Skeletal muscle tissue (tissue), 4 donors: ENCODE measurements around the gene ATXN1. TPM values are rescaled to one million over a fixed set of nuclear protein-coding genes. Genes with fewer than 3 reads are reported as not detected.

Experiments used
- H3K27ac ChIP-seq: one replicate; pipeline ENCODE4 v1.7.0; 2013; ENCODE audit warnings: mild to moderate bottlenecking, low read depth, low read length, inconsistent platforms
- H3K27me3 ChIP-seq, 3 donors: one replicate each; pipeline ENCODE4 v1.7.0; 2013; ENCODE audit warnings: low read length in 3 of 3; ENCODE audit not compliant: control insufficient read depth in 3 of 3, insufficient read depth in 3 of 3
- H3K36me3 ChIP-seq, 3 donors: one replicate each; pipeline ENCODE4 v1.7.0; 2013; ENCODE audit warnings: low read length in 3 of 3; ENCODE audit not compliant: control insufficient read depth in 3 of 3, insufficient read depth in 3 of 3
- H3K4me1 ChIP-seq, 3 donors: one replicate each; pipeline ENCODE4 v1.7.0; 2013; ENCODE audit warnings: low read length in 3 of 3, mild to moderate bottlenecking in 3 of 3; ENCODE audit not compliant: control insufficient read depth in 3 of 3, insufficient read depth in 3 of 3
- H3K4me3 ChIP-seq, 3 donors: one replicate each; pipeline ENCODE4 v1.7.0; 2013; ENCODE audit warnings: low read length in 3 of 3
- H3K9ac ChIP-seq, 3 donors: one replicate each; pipeline ENCODE4 v1.7.0; 2013; ENCODE audit warnings: low read length in 3 of 3, mild to moderate bottlenecking in 3 of 3, moderate library complexity in 2 of 3, low read depth in 1 of 3
- H3K9me3 ChIP-seq, 3 donors: one replicate each; pipeline ENCODE4 v1.7.0; 2013; ENCODE audit warnings: low read length in 3 of 3; ENCODE audit not compliant: control insufficient read depth in 3 of 3
- total RNA-seq: library from RNA; depleted of rRNA; stranded (reverse); fragments of >200 nt; gene quantifications from one replicate; pipeline ENCODE4 v1.2.3, GENCODE V29; 2014
- donor health status: Osteomylitis.

The ATXN1 gene
- total RNA-seq, 1 donor from 2014 or later = 30.8 TPM

DNA sequence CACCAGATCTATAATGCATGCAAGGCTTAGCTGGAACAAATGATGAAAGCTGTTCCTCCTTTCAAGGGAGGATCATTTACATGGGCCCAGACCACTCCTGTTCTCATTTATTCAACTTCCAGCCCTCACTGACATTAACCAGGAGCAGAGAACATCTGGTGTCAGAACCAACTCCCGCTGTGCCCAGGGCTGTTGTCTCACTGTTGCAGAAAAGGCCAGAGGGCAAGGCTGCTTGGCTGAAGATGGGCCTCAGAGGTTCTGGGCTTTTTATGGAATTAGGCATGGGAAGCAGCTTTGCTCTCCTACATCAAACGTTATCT lies 358.7 kb downstream of the ATXN1 start:
- Histone ChIP-seq H3K9me3 (no peaks in the 10 kb centered on the region), H3K27ac (no peak overlapping the region)

DNA sequence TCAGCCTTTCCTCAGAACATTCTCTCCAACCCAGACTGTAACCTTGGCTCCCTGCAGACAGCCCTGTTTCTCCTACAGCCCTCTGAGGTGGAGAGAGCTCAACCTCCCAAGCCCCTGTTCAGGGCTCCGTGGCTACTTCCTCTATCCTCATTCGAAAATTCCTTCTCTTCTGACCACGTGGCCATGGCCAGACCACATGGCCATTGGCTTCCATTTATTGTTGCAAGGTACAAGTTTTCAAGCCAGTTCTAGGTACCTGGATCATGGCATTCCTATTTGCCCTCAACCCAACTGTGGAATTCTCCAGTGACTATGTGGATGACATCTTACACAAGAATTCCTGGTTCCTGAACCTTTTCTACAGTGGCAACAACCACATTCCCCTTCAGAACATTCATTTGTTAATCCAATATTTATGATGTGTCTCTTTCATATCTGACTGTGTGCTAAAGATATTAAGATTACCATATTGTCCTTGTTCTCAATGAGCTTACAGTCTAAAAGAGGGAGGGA lies 361.0 kb downstream of the ATXN1 start:
- no peak overlapping the region for H3K27ac ChIP-seq

More for the DNA sequence above, 358.7 kb downstream of the ATXN1 start:
- Histone ChIP-seq H3K4me3 (no peak overlapping the region), H3K36me3 (no peaks in the 10 kb centered on the region), H3K4me1 (peaks cover 0 to 3% (median 0%) of the 10 kb centered on the region in 3 donors), H3K27me3 (no peaks in the 10 kb centered on the region), H3K9ac (no peak overlapping the region)

DNA sequence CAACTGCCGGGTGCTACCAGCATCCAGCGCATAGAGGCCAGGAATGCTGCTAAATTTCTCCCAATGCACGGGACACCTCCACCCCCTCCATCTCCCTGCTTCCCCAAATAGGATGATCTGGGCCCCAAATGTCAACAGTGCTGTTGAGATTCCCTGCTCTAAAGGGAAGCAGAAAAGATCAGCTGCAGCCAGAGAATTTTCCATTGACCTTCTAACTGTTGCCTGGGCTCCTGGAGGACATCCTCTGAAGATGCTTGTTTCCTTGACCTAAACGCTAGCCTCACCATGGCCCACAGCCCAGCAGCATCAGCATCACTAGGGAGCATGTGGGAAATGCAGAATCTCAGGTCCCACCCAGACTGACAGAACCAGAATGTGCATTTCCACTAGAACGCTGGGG lies 361.6 kb downstream of the ATXN1 start:
- Histone ChIP-seq H3K36me3 (no peaks in the 10 kb centered on the region), H3K4me1 (peaks cover 0 to 3% (median 0%) of the 10 kb centered on the region in 3 donors), H3K27ac (no peak overlapping the region), H3K27me3 (no peaks in the 10 kb centered on the region), H3K4me3 (no peak overlapping the region), H3K9me3 (no peaks in the 10 kb centered on the region), H3K9ac (no peak overlapping the region)

More for the DNA sequence above, 361.0 kb downstream of the ATXN1 start:
- Histone ChIP-seq H3K9me3 (no peaks in the 10 kb centered on the region), H3K9ac (no peak overlapping the region), H3K27me3 (no peaks in the 10 kb centered on the region), H3K4me3 (no peak overlapping the region), H3K4me1 (peaks cover 0 to 3% (median 0%) of the 10 kb centered on the region in 3 donors), H3K36me3 (no peaks in the 10 kb centered on the region)

DNA sequence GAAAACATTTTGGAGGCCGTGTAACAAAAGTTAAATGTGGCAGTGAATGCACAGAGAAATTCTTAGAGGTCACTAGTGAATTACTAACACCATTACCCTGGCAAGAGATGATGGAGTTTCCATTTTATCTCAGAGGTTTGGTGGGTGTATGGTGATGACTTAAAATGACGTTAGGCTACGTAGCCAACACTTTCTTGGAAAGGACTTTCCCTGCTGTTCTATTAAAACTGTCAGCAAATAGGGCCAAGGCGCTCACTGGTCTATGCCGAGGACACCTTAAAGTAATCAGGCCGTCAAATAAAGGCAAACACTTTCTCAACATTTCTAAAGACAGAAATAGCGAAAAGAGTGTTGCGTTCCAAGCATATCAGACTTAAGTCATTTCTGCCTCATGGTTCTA lies 362.1 kb downstream of the ATXN1 start:
- no peaks in the 10 kb centered on the region for H3K36me3 ChIP-seq
- no peaks in the 10 kb centered on the region for H3K27me3 ChIP-seq
- no peak overlapping the region for H3K4me3 ChIP-seq
- H3K27ac ChIP-seq = no peak overlapping the region
- no peaks in the 10 kb centered on the region for H3K9me3 ChIP-seq
- H3K9ac ChIP-seq = no peak overlapping the region
- H3K4me1 ChIP-seq = peaks cover 0 to 3% (median 0%) of the 10 kb centered on the region in 3 donors

DNA sequence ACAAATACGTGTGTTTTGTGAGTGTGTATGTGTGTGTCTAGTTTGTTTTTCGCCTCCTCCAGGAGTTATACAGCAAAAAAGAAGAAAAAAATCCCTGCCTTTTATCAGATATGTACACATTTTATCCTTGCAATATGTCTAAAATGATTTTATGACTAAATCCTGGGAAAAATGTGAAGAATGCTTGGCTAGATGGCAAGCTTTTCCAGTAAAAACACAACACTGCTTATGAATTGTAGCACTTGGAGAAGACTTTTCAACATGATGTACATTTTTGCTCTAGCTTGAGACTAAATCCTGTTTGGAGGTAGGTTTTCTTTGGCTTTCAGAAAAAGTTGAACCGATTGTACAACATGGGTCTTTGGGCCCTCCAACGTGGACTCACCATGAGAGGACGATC lies 362.7 kb downstream of the ATXN1 start:
- Histone ChIP-seq H3K9ac (no peak overlapping the region), H3K4me1 (peaks cover 0 to 3% (median 0%) of the 10 kb centered on the region in 3 donors), H3K9me3 (no peaks in the 10 kb centered on the region), H3K27me3 (no peaks in the 10 kb centered on the region), H3K27ac (no peak overlapping the region), H3K4me3 (no peak overlapping the region), H3K36me3 (no peaks in the 10 kb centered on the region)

DNA sequence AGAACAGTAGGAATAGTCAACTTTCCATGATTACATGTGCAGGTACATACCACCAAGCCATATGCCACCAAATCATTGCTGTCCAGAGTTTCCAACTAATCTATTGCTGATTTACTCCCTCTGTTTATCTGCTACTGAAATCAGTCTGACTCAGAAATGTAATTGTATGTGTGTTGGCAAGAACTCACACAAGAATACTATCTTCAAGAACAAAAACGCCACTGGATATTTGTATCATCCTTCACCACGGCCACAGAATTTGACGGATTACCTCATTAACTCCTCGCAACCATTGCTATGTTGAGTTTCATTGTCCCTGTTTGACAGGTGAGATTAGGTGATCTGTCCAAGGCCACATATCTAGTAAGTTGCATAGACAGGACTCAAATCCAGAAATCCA lies 363.6 kb downstream of the ATXN1 start:
- Histone ChIP-seq H3K27me3 (no peaks in the 10 kb centered on the region), H3K9me3 (no peaks in the 10 kb centered on the region), H3K4me3 (no peak overlapping the region), H3K36me3 (no peaks in the 10 kb centered on the region), H3K4me1 (peaks cover 0 to 3% (median 0%) of the 10 kb centered on the region in 3 donors), H3K9ac (no peak overlapping the region), H3K27ac (no peak overlapping the region)

DNA sequence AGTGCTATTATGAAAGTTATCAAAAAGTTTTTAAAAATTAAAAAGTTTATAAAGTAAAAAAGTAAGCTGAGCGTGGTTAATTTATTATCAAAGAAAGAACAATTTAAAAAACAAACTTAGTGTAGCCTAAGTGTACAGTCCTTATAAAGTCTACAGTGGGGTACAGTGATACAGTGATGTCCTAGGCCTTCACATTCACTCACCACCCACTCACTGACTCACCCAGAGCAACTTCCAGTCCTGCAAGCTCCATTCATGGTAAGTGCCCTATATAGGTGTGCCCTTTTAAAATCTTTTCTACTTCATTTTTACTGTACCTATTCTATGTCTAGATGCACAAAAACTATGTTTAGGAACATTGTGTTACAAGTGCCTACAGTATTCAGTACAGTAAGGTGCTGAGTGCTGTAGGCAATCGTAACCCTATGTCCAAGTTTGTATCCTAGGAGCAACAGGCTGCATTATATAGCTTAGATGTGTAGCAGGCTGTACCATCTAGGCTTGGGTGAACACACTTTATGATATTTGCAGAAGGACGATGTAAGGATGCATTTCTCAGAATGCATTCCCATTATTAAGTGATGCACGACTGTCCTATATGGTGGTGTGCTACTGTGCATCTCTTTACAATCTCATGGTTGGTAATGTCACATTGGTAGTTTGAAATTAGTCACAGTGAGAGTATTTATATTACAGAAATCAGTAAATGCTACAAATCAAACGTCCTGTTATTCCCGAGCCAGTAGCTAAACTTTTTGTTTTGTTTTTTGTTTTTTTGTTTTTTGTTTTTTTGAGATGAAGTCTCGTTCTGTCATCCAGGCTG lies 364.6 kb downstream of the ATXN1 start:
- Histone ChIP-seq H3K4me1 (peaks cover 6 to 8% (median 6%) of the 10 kb centered on the region in 3 donors), H3K4me3 (no peak overlapping the region), H3K9me3 (no peaks in the 10 kb centered on the region), H3K27me3 (no peaks in the 10 kb centered on the region), H3K27ac (no peak overlapping the region), H3K9ac (no peak overlapping the region), H3K36me3 (no peaks in the 10 kb centered on the region)

DNA sequence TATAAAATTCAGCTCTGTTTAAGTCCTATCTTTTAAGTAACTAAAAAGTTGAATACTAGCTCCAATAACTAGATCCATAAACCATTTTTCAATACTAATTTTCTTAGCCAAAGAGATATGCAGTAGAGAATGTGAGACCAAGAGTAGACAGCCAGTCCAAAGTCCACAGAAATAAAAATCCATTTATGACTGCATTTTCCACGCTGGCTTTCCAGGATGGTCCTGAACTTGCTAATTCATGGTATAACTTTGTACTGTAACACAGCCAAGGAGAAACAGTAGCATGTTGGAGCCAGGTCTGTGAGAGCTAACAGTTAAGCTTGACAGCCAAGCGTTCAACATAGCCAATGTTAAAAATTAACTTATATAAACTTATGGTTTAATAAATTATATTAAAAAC lies 366.6 kb downstream of the ATXN1 start:
- Histone ChIP-seq H3K9me3 (no peaks in the 10 kb centered on the region), H3K4me3 (no peak overlapping the region)

DNA sequence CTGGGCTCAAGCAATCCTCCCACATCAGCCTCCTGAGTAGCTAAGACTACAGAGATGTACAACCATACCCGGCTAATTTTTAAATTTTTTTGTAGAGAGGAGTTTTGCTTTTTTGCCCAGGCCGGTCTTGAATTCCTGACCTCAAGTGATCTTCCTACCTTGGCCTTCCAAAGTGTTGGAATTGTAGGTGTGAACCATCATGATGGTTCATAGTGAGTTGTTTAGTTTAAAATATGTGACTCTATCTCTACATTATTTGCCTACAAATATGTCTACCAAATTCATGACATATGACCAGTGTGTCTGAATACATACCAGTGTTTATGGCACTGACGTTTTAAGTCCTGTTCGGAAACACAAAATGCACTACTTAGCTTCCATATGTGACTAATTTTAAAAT lies 367.9 kb downstream of the ATXN1 start:
- Histone ChIP-seq H3K27ac (no peak overlapping the region), H3K9me3 (no peaks in the 10 kb centered on the region), H3K9ac (no peak overlapping the region), H3K4me1 (peaks cover 7 to 11% (median 10%) of the 10 kb centered on the region in 3 donors), H3K27me3 (no peaks in the 10 kb centered on the region), H3K4me3 (no peak overlapping the region), H3K36me3 (no peaks in the 10 kb centered on the region)

More for the DNA sequence above, 366.6 kb downstream of the ATXN1 start:
- Histone ChIP-seq H3K27me3 (no peaks in the 10 kb centered on the region), H3K9ac (no peak overlapping the region), H3K4me1 (peaks cover 7 to 14% (median 10%) of the 10 kb centered on the region in 3 donors), H3K27ac (no peak overlapping the region), H3K36me3 (no peaks in the 10 kb centered on the region)

DNA sequence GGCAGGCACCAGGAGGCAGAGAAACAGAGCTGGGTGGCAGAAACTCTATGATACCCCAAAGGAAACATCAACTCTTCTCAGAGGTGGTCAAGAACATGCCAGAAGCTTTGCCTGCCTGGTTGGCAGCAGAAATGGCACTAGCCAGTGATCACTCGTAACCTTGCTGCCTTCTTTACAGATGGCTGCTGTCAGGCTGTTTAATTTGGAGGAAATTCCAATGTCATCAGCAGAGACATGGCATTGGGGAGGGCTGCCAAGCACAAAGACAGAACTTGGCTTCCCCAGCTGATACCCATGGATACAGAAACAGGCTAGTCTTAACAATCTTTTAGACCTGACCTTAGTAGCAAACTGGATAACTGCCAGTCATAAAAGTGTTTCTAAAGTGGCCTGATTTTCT lies 369.2 kb downstream of the ATXN1 start:
- Histone ChIP-seq H3K27ac (no peak overlapping the region), H3K4me1 (peaks cover 7 to 11% (median 10%) of the 10 kb centered on the region in 3 donors), H3K9ac (no peak overlapping the region), H3K4me3 (no peak overlapping the region), H3K36me3 (no peaks in the 10 kb centered on the region), H3K9me3 (no peaks in the 10 kb centered on the region), H3K27me3 (no peaks in the 10 kb centered on the region)
